Astrocyte (in vitro differentiated cells and primary cell): ENCODE measurements around the gene DAPL1. TPM values are rescaled to one million over a fixed set of nuclear protein-coding genes. Genes with fewer than 3 reads are reported as not detected.

ENCODE experiments used
- DNase-seq: peaks from one replicate; pipeline ENCODE4 v3.0.0-alpha.2; 2010; ENCODE audit warnings: low read depth
- FAIRE-seq: peaks from 2 replicates; lab custom pipeline; 2011; peaks lifted over from hg19 to GRCh38; lab: Jason Lieb, UNC
- H2AFZ ChIP-seq: 2 replicates; pipeline ENCODE4 v1.6.0; 2012; ENCODE audit warnings: low read depth, low read length, inconsistent platforms
- H3K27ac ChIP-seq: 2 replicates; pipeline ENCODE4 v1.5.1; 2011; ENCODE audit warnings: low read depth, low read length, inconsistent platforms
- H3K27me3 ChIP-seq: 2 replicates; pipeline ENCODE4 v1.6.0; 2011; ENCODE audit warnings: low read length, inconsistent platforms; ENCODE audit not compliant: insufficient read depth
- H3K36me3 ChIP-seq: 2 replicates; pipeline ENCODE4 v1.5.1; 2011; ENCODE audit warnings: low read length, inconsistent platforms; ENCODE audit not compliant: insufficient read depth
- H3K4me1 ChIP-seq: 2 replicates; pipeline ENCODE4 v1.5.1; 2011; ENCODE audit warnings: low read length, inconsistent platforms; ENCODE audit not compliant: insufficient read depth
- H3K4me2 ChIP-seq: 2 replicates; pipeline ENCODE4 v1.6.0; 2012; ENCODE audit warnings: low read length, inconsistent platforms
- H3K4me3 ChIP-seq: 2 replicates; pipeline ENCODE4 v1.5.1; 2011; ENCODE audit warnings: low read depth, mild to moderate bottlenecking, low read length, inconsistent platforms; ENCODE audit not compliant: insufficient read depth
- H3K79me2 ChIP-seq: 2 replicates; pipeline ENCODE4 v1.6.0; 2012; ENCODE audit warnings: mild to moderate bottlenecking, low read length, inconsistent platforms; ENCODE audit not compliant: insufficient read depth
- H3K9ac ChIP-seq: 2 replicates; pipeline ENCODE4 v1.6.0; 2012; ENCODE audit warnings: mild to moderate bottlenecking, low read length, inconsistent platforms
- H3K9me3 ChIP-seq: 2 replicates; pipeline ENCODE4 v1.5.1; 2012; ENCODE audit warnings: low read depth, mild to moderate bottlenecking, low read length, inconsistent platforms; ENCODE audit not compliant: insufficient read depth
- H4K20me1 ChIP-seq: 2 replicates; pipeline ENCODE4 v1.6.0; 2012; ENCODE audit warnings: low read length, inconsistent platforms; ENCODE audit not compliant: insufficient read depth
- H3K27ac Mint-ChIP-seq: one replicate; pipeline ENCODE4 v1.8.0; 2021; ENCODE audit warnings: mild to moderate bottlenecking, mixed read lengths; ENCODE audit not compliant: unreplicated experiment
- H3K27me3 Mint-ChIP-seq: one replicate; pipeline ENCODE4 v1.8.0; 2021; ENCODE audit warnings: low read depth, mixed read lengths; ENCODE audit not compliant: unreplicated experiment
- H3K36me3 Mint-ChIP-seq: one replicate; pipeline ENCODE4 v1.8.0; 2021; ENCODE audit warnings: low read depth, mixed read lengths; ENCODE audit not compliant: unreplicated experiment
- H3K4me1 Mint-ChIP-seq: one replicate; pipeline ENCODE4 v1.8.0; 2021; ENCODE audit warnings: low read depth, mixed read lengths; ENCODE audit not compliant: unreplicated experiment
- H3K4me3 Mint-ChIP-seq: one replicate; pipeline ENCODE4 v1.8.0; 2021; ENCODE audit warnings: mild to moderate bottlenecking, moderate library complexity, mixed read lengths; ENCODE audit not compliant: unreplicated experiment
- H3K9me3 Mint-ChIP-seq: one replicate; pipeline ENCODE4 v1.8.0; 2021; ENCODE audit warnings: mild to moderate bottlenecking, mixed read lengths; ENCODE audit not compliant: unreplicated experiment
- CTCF ChIP-seq: IDR thresholded peaks from 2 replicates; pipeline ENCODE4 v1.5.1; 2011; ENCODE audit warnings: low read depth, mild to moderate bottlenecking, inconsistent platforms, low read length, moderate library complexity; ENCODE audit not compliant: insufficient read depth
- EZH2 ChIP-seq: IDR thresholded peaks from 2 replicates; pipeline ENCODE4 v1.6.1; 2012; ENCODE audit warnings: mild to moderate bottlenecking, low read length, inconsistent platforms; ENCODE audit not compliant: insufficient read depth
- total RNA-seq: library from RNA; stranded (reverse); gene quantifications from 2 replicates; pipeline ENCODE4 v1.2.1, GENCODE V29; 2021

DAPL1 gene
- total RNA-seq, 1 donor from 2014 or later: not detected

GRCh38 chr2:158805255-158805654, 10.1 kb downstream of the DAPL1 start:
- no peaks in the 10 kb centered on the region for H3K36me3 Mint-ChIP-seq
- H3K9ac ChIP-seq: no peak overlapping the region
- H3K36me3 ChIP-seq: no peaks in the 10 kb centered on the region
- no peak for TF ChIP-seq CTCF
- no peak for TF ChIP-seq EZH2
- no peak for FAIRE-seq
- no peak overlapping the region for H3K4me2 ChIP-seq
- no peaks in the 10 kb centered on the region for H3K9me3 ChIP-seq
- no peaks in the 10 kb centered on the region for H3K79me2 ChIP-seq
- H3K9me3 Mint-ChIP-seq: no peaks in the 10 kb centered on the region
- H2AFZ ChIP-seq: no peak overlapping the region
- no peaks in the 10 kb centered on the region for H3K4me1 ChIP-seq
- H3K27ac Mint-ChIP-seq: no peak overlapping the region
- no peak for DNase-seq
- H4K20me1 ChIP-seq: no peaks in the 10 kb centered on the region
- H3K4me3 ChIP-seq: no peak overlapping the region
- no peaks in the 10 kb centered on the region for H3K27me3 ChIP-seq
- H3K27ac ChIP-seq: no peak overlapping the region
- H3K4me3 Mint-ChIP-seq: no peak overlapping the region
- H3K4me1 Mint-ChIP-seq: no peaks in the 10 kb centered on the region
- no peaks in the 10 kb centered on the region for H3K27me3 Mint-ChIP-seq

GRCh38 chr2:158805936-158806335, 10.8 kb downstream of the DAPL1 start:
- Histone ChIP-seq H3K79me2 (no peaks in the 10 kb centered on the region), H3K27ac (no peak overlapping the region), H3K36me3 (no peaks in the 10 kb centered on the region), H3K9me3 (no peaks in the 10 kb centered on the region), H2AFZ (no peak overlapping the region), H3K9ac (no peak overlapping the region), H3K4me3 (no peak overlapping the region), H3K4me1 (no peaks in the 10 kb centered on the region), H3K27me3 (no peaks in the 10 kb centered on the region), H4K20me1 (no peaks in the 10 kb centered on the region), H3K4me2 (no peak overlapping the region)
- peaks cover 4% of the 10 kb centered on the region for H3K27me3 Mint-ChIP-seq
- H3K27ac Mint-ChIP-seq: no peak overlapping the region
- no peaks in the 10 kb centered on the region for H3K36me3 Mint-ChIP-seq
- no peaks in the 10 kb centered on the region for H3K4me1 Mint-ChIP-seq
- TF ChIP-seq EZH2: no peak
- no peak for TF ChIP-seq CTCF
- no peak for FAIRE-seq
- no peak for DNase-seq
- no peaks in the 10 kb centered on the region for H3K9me3 Mint-ChIP-seq
- H3K4me3 Mint-ChIP-seq: no peak overlapping the region

DNA sequence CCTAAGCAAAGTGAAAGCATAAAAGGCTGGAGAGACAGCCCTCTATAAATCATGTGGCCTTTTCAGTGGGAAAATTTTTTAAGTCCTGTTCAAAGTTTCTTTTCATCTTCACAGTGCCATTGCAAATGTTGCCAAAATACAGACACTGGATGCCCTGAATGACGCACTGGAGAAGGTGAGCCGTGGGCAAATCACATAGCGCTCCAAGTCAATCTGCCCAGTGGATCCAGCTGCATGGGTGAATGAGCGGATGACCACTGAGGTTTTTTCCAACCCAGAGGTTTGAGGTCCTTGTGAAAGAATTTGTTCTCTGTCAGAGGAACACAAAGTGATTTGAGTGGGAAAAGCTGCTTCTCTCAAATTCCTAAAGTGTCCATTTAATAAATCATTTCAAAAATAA, 11.8 kb downstream of the DAPL1 start:
- Histone ChIP-seq H3K9me3 (no peaks in the 10 kb centered on the region), H3K4me3 (no peak overlapping the region), H3K27me3 (peaks cover 6% of the 10 kb centered on the region), H3K36me3 (no peaks in the 10 kb centered on the region), H3K4me2 (no peak overlapping the region), H2AFZ (no peak overlapping the region), H3K27ac (no peak overlapping the region), H3K4me1 (no peaks in the 10 kb centered on the region), H3K9ac (no peak overlapping the region), H4K20me1 (no peaks in the 10 kb centered on the region), H3K79me2 (no peaks in the 10 kb centered on the region)
- FAIRE-seq (no peak), DNase-seq (peak; percentile 43)
- peaks cover 14% of the 10 kb centered on the region for H3K27me3 Mint-ChIP-seq
- H3K4me3 Mint-ChIP-seq: no peak overlapping the region
- no peaks in the 10 kb centered on the region for H3K4me1 Mint-ChIP-seq
- H3K9me3 Mint-ChIP-seq: no peaks in the 10 kb centered on the region
- TF ChIP-seq EZH2 (no peak), CTCF (no peak)
- no peak overlapping the region for H3K27ac Mint-ChIP-seq
- no peaks in the 10 kb centered on the region for H3K36me3 Mint-ChIP-seq
